Stromal cell of bone marrow (primary cell): ENCODE data around the gene UBN1.
"Not testable (repeated sequence)": the region's sequence is repeated elsewhere in the genome, so short reads cannot be mapped to it uniquely, and the experiment has no call there.

Source experiments
- DNase-seq: peaks from one replicate; pipeline ENCODE4 v3.0.0-alpha.2; 2012; ENCODE audit warnings: low read depth

UBN1 gene

DNA sequence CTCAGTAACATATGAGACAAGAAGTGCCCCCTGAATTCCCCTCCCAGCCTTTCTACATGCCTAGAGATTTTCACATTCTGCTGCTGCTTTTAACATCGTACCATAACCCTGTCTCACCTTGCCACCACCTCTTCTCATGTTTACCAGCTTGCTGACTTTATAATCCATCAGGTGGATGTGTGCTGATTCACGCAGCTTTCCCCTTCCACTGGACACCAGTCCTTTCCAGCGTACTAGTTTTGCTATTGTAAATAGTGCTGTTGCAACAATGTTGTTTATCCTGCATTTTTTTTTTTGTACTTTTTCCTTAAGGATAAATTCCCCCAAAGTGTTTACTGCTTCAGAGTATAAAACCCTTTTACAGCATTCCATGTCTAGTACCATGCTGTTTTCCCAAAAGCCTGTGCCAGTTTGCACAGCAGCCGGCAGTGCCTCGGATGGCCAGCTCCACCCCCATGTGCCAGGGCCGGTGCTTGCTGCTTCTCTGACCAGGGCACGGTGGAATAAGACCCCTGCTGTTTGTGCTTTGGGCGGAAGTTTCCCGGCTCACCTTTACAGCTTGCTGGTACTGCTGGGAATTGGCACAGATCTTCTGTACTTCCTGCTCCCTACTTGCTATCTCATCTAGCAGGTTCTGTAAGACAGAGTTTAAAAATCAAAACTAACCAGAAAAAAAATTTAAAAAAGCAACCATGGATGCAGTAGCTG is 41.3 kb downstream of the UBN1 start:
- no peak for DNase-seq

DNA sequence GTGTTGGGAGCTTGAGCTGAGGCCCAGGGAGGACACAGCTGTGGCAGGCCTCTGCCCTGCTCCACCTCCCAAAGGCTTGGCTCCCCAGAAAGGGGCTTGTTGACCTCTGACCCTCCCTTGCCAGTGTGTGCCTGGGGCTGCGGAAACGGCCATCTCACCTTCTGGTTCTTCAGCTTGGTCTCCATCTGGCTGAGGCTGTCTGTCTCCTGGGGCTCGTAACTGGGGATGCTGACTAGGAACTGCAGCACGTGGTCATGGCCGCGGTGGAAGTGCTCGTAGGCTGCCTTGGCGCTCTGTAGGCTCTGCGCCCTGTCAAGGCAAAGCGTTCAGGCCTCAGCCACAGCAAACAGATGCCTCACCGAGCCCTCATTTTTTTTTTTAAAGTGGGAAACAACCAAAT is 42.7 kb downstream of the UBN1 start:
- no peak for DNase-seq

- no peak for DNase-seq
Observed at GRCh38 chr16:4890686-4891085, 43.4 kb downstream of the UBN1 start.

DNA sequence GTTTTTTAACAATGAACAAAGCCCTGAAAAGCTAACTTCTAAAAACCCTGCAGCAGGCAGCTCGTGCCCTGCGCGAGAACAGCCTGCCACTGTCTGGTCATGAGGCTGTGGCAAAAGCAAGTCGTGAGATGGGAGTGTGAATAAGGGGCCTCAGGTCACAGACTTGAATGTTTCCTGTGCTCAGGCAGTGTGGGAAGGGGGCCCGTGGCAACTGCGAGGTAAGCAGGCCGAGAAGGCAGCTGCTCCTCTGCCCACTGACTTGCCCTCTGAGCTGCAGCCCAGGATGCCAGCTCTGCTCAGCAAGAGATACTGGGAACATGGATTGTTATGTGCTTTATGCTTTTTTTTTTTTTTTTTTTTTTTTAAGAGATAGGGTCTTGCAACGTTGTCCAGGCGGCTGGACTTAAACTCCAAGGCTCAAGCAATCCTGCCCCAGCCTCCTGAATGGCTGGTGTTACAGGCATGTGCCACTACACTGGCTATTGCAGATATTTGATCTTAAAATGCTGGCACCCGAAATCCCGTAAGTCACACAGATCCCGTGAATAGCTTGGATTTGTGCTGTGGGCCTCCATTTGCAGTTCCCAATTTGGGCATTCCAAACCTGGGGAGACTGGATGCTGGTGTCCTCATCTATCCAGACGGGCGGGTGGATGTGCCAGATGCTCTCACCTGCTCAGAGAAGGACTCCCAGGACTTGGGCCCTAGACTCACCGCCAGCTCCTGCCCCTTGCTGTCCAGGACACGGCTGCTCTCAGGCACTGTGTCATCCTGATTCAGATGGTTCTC is 44.0 kb downstream of the UBN1 start:
- no peak for DNase-seq

GRCh38 chr16:4891886-4892216 is 44.6 kb downstream of the UBN1 start:
- no peak for DNase-seq

DNA sequence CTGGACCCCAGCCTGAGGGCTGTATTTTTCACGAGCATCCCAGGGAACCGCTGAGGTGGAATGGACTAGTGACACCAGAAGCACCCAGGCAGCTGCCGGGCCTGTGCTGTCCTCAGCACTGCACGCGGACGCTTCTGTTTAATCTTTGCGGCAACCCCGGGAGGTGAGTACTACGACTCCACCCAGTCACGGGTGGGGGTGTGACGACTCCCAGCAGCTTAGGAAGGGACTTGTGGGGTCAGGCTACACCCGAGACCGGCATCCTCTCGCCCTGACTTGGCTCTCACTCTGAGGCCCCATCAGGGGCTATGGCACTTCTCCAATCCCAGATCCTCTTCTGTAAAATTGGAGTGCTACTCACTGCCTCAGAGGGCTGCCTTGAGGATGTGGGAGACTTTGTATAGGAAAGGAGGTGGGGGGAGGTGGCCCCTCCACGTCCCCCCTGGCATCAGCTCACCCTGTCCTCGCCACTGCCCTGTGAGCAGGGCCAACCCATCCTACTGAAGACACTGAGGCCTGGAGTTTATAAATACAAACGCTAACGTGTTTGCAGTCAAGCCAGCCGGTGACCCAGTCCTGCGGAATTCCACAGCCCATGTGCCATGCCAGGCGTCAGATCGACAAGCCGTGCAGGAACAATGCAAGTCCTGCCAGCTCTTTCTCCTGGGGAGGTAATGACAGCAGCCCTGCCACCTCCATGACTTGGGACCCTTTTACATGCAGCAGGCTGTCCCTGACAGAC is 45.3 kb downstream of the UBN1 start:
- no peak for DNase-seq

- no peak for DNase-seq
Observed at GRCh38 chr16:4893103-4893862, 46.0 kb downstream of the UBN1 start.

DNA sequence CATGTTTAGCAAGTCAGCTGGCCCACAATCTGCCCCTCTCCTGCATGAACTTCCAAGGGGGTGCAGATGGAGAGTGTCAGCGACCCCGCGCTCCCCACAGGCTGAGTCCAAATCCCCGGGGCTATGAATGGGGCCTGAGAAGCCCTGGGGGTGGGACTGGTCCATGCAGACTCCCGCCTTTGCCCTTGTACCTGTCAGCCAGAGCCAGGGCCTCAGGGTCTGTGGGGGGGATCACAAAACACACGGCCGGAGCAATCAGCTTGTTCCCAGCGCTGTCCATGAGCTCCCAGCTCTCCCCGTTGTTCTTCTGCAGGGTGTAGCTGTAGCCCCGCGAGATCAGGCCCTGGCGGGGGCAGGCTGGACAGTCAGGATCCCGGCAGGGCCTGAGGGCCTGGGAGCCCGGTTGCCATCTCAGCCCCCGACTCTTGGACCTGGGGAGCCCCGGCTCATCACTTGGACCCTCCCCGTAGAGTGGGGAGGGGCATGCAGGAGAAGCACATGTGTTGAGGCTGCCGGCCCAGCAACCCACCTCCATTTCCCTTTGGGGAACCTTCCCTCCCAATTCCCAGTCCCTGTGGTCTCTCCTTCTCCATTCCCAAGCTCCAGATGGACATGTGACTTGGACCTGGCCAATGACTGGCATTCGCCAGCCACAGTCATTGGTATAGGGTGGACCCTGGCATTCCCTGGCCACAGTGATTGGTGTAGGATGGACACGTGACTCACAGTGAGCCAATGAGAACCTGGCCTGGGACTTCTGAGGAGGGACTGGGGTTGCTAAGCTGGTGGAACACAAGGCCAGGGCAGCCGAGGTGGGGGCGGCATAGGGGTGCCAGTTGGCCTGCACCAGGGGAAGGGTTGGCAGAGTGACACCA is 47.2 kb downstream of the UBN1 start:
- no peak for DNase-seq

DNA sequence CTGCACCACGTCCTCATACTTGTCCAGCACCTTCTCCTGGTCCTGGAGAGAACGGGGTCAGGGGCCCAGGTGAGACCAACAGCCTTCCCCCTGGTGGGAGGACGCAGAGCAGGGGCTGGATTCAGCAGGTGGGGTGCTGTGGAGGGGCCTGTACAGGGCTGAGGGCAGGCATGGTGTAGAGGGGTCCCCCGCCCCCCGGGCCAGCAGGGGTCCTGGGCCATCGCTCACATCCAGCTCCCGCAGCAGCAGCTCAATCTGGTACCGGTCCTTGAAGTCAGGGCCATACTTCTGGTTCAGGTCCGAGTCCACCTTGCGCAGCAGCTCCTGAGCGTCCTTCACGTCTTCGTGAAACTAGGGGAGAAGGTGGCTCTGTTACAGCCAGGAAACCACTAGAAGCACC is 48.1 kb downstream of the UBN1 start:
- DNase-seq: no peak

DNA sequence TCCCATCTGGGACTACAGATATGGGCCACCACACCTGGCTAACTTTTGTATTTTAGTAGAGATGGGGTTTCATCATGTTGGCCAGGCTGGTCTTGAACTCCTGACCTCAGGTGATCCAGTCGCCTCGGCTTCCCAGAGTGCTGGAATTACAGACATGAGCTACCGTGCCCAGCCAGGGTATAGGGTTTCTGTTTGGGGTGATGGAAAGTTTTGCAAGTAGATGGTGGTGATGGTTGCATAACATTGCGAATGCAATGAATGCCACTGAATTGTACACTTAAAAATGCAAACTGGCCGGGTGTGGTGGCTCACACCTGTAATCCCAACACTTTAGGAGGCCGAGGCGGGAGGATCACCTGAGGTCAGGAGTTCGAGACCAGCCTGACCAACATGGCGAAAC is 49.5 kb downstream of the UBN1 start:
- not testable (repeated sequence) for DNase-seq

DNA sequence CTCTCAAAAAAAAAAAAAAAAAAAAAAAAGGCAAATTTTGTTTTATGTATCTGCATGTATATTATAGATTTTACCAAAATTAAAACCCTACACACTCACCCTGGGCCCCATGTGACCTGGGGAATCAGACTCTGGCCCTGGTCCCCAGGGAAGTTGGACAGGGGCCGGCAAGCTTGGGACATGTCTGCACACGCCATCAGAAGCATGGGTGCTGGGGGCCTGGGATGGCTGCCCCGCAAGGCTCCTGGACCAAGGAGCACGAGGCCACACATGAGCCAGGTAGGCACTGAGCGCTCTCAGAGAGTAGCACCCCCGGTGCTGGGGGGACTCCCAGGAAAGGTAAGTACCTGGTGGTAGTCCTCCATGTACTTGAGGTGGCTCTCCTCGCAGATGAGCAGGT is 50.0 kb downstream of the UBN1 start:
- no peak for DNase-seq

GRCh38 chr16:4898811-4899473 is 51.7 kb downstream of the UBN1 start:
- no peak for DNase-seq

GRCh38 chr16:4899474-4899846 is 52.2 kb downstream of the UBN1 start:
- no peak for DNase-seq

GRCh38 chr16:4900036-4900435 is 52.8 kb downstream of the UBN1 start:
- no peak for DNase-seq

DNA sequence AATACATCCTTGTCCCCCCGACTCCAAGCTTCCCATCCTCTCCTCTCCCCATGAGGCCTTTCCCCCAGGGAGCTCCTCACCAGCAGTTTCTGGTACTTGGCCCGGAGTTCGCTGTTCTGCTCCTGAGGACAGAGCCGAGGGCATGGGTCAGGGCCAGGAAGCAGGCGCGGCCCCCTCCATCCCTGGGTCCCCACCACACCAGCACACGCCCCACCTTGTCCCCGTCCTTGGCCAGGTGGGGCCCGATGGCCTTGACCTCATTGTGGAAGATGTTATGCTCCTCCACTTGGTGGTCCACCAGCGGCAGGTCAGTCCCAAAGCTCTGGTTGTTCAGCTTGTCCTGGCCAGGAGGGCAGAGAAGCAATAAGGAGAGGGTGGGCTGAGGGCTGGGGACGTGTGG is 53.5 kb downstream of the UBN1 start:
- no peak for DNase-seq

- no peak for DNase-seq
Observed at GRCh38 chr16:4902038-4902437, 54.8 kb downstream of the UBN1 start.

GRCh38 chr16:4904108-4904941 is 57.0 kb downstream of the UBN1 start:
- no peak for DNase-seq

DNA sequence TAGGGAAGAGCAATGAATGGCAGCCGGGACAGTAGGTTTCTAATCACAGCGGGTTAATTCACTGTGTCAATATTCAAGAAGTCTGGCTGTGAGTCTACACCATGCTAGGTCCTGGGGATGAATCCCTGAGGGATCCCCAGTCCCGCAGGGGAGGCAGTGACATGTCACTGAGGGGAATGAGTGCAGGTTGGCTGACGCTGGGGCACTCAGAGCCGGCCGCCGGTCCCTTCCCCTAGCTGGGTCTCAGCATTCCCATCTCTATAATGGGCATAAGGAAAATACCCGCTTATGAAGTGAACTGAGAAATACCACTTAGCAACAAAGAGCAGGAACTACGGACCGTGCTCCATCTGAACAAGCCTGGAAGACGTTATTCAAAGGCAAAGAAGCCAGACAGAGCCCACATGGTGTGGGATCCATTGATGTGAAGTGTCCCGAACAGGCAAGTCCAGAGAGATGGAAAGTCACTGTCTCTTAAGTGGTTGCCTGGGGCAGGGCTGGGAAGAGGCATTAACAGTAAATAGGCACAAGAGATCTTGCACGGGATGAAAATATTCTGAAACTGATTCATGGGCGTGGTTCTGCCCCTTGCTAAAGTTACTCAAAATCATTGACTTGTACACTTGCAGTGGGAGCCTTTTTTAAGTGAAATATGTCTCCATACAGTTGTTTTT is 57.8 kb downstream of the UBN1 start:
- no peak for DNase-seq

- no peak for DNase-seq
Observed at GRCh38 chr16:4908854-4909401, 61.6 kb downstream of the UBN1 start.
